GM21717 (cell line): ENCODE results near the gene ZNF518B.
"Not testable (repeated sequence)": the region's sequence is repeated elsewhere in the genome, so short reads cannot be mapped to it uniquely, and the experiment has no call there.

Experiments
- ATAC-seq: cut with Tn5 transposase; IDR thresholded peaks from one replicate; pipeline ENCODE4 v1.9.1; 2021; ENCODE audit warnings: mild to moderate bottlenecking, moderate library complexity; ENCODE audit not compliant: unreplicated experiment

Gene ZNF518B

DNA sequence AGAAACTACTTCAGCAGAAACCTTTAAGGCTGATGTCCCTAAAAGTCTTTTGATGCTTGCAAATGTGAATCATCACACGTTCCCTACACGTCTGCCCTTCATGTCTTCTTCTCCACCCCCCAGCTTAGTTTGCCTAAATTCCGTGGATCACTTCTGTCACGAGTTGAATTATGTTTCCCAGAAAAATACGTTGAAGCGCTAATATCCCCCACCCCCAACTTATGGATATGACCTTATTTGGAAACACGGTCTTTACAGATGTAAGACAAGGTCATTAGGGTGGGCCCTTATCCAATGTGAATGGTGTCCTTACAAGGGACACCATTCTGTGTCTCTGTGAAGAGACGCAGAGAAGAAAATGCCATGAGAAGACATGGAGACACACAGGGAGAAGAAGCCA lies 2.1 kb upstream of the ZNF518B start:
- ATAC-seq, result no peak

DNA sequence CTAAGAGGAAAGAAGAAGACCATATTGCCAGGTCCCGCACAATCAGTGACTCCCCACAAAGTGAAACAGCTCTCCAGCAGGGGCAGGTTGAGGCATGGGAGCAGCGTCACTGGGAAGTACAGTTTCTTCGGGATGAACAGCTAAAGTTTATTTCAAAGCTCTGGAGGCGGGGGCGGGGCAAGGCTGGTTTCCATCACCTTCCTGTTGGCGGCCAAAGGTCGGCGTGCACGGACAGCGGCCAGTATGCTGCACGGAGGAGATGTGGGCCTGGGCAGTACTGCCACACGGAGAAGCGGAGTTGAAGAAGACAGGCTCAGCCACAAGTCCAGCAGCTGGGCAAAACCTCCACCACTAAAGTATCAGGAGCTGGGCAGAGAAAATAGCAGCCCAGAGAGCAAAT lies 951 bp upstream of the ZNF518B start:
- no peak for ATAC-seq

DNA sequence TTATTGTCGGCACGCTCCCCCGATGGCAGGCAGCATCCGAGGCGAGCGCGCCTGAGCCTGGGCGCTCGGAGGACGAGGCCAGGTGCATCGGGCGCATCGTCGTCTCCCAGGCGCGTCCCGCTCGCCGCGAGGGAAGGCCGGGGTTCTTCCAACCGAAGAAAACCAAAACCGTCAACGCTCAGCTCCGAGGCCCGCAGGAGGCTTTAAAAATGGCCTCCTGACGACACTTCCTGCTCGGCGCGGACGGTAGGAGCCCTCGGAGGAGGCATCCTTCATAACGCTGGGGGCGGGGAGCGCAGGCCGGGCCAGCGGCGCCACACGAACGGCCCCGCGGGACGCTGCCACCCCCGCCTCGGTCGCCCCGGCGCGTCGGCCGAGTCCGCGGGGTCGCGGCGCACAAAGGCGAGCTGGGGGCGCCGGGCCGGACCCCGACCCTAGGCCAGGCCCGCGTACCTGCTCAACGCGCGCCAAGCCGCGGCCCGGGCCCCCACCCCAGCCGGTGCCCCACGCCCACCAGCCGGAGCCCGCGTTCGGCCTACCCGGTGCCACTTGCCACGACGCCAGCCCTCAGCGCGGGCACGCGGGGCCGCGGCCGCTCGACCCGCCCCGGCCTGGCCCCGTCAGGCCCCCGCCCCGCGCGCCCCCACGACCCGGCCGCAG lies 501 bp downstream of the ZNF518B start:
- ATAC-seq, result peak; percentile 70

GRCh38 chr4:10456260-10456594 lies 999 bp downstream of the ZNF518B start:
- ATAC-seq, result no peak

- no peak for ATAC-seq
Measured at GRCh38 chr4:10455133-10455532, 2.1 kb downstream of the ZNF518B start.

- ATAC-seq, result no peak
Measured at GRCh38 chr4:10454726-10455125, 2.5 kb downstream of the ZNF518B start.

DNA sequence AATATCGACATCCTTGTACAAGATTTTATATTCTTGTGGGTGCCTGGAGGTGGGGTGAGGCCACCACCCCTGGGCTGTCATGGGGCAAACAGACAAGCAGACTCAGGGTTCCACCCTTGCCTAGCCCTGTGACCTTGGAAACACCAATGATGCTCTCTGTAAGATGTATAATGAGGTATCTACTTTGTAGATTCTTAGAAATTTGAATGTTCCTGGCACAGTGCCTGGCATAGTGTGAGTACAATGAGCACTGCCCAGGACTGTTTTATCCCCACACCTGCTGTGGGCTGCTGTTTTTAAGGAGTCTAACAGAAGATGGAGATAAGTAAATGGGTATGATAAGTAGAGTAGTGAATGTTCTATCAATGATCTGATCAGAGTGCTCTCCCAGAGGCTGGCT lies 3.1 kb downstream of the ZNF518B start:
- ATAC-seq, result no peak

DNA sequence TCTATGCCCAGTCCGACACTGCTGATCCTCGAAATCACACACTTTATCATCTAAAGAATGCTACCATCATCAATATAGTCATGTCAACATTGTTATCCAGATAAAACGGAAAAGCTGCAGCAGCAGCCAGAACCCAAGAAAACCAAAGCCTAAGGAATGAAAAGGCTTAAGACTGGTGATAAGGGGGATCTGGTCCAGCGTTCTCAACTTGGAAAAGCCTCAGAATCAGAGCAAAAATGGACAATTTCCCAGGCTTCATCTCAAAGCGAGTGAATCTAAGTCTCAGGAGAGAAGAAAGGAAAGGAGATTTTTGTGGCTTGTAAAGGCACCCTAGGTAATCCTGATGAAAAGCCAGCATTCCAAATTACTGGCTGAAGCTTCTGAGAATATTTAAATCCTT lies 8.2 kb downstream of the ZNF518B start:
- no peak for ATAC-seq

GRCh38 chr4:10442976-10443375 lies 14.2 kb downstream of the ZNF518B start:
- ATAC-seq, result no peak

GRCh38 chr4:10441512-10441911 lies 15.7 kb downstream of the ZNF518B start:
- no peak for ATAC-seq

DNA sequence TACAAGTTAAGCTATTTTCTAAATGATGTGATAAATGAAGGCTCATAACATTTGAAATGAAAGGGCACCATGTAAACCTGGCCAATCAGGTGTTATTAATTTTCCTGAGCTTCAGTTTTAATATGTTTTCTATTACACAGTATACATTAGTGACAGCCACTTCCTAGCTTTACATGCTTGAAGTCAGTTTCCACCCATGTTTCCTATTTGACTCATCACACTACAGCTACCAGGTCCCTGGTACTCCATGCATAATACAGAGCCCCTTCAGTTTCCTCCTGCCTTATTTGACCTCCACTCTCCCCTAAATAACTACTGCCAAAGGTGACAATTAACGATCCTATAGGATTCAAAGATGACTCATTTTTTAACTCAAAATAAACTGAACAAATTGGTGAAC lies 18.3 kb downstream of the ZNF518B start:
- ATAC-seq, result no peak

DNA sequence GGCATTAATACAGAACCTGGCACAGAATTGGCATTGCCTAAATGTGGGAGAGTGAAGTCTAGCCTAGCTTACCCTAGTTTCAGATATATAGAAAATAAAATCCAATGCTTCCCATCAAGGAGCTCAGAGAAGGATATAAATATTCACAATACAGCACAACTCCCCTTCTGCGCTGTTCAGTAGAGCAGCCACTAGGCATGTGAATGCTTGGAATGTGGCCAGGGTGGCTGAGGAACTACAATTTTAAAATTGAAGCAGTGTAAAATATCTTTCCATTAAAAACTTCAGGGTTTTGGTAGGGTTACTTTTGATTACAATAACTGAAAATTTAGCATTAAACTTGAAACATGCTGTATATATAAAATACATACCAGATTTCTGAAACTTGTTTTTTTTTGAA lies 19.5 kb downstream of the ZNF518B start:
- no peak for ATAC-seq

GRCh38 chr4:10427680-10428079 lies 29.5 kb downstream of the ZNF518B start:
- not testable (repeated sequence) for ATAC-seq

DNA sequence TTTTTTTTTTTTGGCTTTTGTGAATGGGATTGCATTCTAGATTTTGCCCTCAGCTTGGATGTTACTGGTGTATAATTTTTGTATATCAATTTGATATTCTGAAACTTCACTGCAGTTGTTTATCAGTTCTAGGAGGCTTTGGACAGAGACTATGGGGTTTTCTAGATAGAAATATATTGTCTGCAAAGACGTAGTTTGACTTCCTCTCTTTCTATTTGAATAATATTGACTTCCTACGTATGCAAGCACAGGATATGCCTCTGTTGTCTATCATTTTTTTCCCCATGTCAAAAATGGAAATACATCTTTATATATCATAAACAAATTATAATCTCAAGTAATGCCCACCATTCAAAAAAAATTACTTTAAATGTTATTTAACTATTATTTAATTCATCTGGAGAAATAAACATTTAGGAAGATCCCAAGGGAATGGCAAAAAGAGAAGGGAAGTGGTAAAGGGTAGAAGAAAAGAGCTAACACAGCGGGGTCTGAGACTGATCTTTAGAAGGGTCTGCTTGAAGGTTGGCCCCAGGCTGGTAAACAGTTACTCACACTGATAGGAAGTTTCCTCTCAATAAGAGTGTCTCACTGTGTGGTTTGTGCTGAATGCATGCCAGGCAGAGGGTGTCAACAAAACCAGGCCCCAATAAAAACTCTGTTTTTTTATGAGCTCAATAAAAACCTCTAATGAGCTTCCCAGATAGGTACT lies 35.7 kb downstream of the ZNF518B start:
- ATAC-seq, result no peak

- ATAC-seq, result no peak
Measured at GRCh38 chr4:10417740-10418139, 39.5 kb downstream of the ZNF518B start.

DNA sequence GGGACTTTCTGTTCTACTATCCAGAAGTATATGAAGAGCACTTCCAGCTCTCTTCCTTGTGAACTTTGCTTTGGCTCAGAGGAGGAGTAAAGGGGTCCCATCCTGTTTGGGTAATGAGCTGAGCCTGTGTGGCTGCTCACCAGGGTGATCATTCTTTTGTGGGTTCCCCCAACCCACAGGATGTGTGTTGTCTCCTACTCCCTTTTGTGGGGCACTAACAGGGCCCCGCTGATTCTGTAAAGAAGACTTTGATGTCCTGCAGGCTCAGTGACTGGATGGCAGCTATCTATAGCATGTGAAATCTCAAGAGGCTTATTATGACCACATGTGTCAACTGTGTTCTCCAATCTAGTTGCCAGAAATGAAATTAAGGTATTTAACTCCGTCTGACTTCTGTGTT lies 40.8 kb downstream of the ZNF518B start:
- no peak for ATAC-seq

- peak; percentile 84 for ATAC-seq
Measured at GRCh38 chr4:10413177-10413576, 44.0 kb downstream of the ZNF518B start.

DNA sequence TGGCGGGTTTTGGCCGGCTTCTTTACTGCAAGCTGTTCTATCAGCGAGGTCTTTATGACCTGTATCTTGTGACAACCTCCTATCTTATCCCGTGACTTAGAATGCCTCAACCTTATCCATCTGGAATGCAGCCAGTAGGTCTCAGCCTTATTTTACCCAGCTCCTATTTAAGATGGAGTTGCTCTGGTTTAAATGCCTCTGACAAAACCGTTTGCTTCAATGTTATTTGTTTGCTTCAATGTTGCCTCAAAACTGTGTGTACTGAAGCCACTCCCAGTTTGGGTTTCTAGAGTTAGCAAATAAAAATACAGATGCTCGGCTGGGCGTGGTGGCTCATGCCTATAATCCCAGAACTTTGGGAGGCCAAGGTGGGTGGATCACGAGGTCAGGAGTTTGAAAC lies 51.6 kb downstream of the ZNF518B start:
- ATAC-seq, result no peak

DNA sequence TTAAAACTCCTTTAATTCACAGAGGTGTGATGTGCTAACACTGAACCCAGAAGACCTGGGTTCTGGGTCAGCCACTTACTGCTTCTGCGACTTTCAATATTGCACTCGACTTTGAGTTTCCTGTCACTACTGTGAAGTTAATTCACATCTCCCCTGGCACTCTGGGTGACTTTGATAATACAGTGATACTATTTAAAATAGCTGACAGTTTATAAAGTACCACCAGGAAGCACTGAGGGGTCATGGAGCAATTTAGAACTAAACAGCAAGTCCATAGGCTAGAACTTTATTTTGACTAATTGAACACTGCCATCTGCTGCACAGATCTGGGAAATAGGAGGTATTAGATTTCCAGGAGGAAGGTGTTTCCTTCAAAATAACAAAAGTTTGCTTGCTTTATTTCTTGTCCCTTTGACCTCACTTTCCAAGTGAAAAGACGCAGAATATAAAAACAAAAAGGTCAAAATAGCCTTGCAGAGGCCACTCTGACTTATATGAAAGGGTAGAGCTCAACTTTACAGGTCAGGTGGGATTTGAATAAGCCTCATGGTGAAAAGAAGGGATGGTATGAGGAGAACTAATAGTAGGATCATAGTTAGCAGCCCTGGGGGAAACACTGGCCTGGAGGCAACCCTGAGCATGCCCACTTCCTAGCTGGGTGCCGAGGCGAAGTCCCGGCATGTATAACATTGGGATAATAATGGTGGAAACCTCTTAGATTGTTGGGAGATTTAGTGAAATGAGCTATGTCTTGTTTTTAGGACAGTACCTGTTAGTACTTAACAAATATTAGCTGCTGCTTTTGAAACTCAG lies 53.4 kb downstream of the ZNF518B start:
- no peak for ATAC-seq

- no peak for ATAC-seq
Measured at GRCh38 chr4:10395971-10396580, 61.1 kb downstream of the ZNF518B start.
